22Rv1 (cell line): ENCODE measurements around the gene UTP3.

ENCODE experiments used
- CTCF ChIP-seq: fragments of 450-650 bp; IDR thresholded peaks from 2 replicates; pipeline ENCODE4 v1.5.1; 2017; ENCODE audit warnings: mild to moderate bottlenecking
- ZFX ChIP-seq: fragments of 450-650 bp; IDR thresholded peaks from 2 replicates; pipeline ENCODE4 v1.6.1; 2017; ENCODE audit warnings: antibody characterized with exemption, borderline replicate concordance

GRCh38 chr4:70739496-70740337 lies 51.4 kb downstream of the UTP3 start:
- TF ChIP-seq ZFX (no peak), CTCF (no peak)
